Inflammatory macrophage treated with lipopolysaccharide for 4 hours (primary cell): ENCODE results near the gene SNRK.
A peak's percentile ranks its signal among the peaks of the same experiment; 100 is the strongest.

Experiments used
- DNase-seq: peaks from one replicate; pipeline ENCODE4 v3.0.0-alpha.2; 2020

SNRK gene, protein sequence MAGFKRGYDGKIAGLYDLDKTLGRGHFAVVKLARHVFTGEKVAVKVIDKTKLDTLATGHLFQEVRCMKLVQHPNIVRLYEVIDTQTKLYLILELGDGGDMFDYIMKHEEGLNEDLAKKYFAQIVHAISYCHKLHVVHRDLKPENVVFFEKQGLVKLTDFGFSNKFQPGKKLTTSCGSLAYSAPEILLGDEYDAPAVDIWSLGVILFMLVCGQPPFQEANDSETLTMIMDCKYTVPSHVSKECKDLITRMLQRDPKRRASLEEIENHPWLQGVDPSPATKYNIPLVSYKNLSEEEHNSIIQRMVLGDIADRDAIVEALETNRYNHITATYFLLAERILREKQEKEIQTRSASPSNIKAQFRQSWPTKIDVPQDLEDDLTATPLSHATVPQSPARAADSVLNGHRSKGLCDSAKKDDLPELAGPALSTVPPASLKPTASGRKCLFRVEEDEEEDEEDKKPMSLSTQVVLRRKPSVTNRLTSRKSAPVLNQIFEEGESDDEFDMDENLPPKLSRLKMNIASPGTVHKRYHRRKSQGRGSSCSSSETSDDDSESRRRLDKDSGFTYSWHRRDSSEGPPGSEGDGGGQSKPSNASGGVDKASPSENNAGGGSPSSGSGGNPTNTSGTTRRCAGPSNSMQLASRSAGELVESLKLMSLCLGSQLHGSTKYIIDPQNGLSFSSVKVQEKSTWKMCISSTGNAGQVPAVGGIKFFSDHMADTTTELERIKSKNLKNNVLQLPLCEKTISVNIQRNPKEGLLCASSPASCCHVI

DNA sequence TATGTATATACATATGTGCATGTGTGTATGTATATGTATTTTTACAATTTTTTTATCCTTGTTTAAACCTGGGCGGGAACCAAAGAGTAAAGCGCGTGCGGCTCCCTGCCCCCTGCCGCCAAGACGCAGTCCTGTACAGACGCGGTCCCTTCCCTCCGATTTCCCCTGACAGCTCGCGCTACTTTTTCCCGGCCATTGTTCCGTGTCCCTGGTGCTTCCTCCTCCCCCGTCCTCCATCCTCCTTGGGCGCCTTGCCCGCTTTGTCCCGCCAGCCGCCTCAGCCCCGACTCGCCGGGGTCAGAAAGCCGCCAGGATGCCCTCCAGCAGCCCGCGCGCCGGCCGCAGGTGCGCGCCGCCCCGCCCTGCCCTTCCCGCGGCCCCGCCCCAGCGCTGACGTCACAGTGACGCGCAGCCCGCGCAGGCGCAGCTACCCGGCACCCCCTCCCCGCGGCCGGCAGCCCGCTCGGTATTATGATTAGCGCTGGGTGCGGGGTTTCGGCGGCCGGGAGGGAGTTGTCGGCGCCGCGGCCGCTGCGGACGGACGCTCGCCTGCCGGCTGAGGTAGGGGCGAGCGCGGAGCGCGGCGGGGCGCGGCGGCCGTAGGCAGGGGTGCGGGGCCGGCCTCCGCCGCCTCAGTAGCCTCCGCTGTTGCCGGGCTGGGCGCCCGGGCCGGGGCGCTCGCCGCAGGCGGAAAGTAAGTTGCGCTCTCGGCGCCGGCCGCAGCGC, at the start of gene SNRK:
SNRK (plus strand) TSS at position 426 of the 726 bp plus-strand sequence. CDS start 16,664 bp downstream, outside the sequence.
- peak; percentile 74 for DNase-seq

DNA sequence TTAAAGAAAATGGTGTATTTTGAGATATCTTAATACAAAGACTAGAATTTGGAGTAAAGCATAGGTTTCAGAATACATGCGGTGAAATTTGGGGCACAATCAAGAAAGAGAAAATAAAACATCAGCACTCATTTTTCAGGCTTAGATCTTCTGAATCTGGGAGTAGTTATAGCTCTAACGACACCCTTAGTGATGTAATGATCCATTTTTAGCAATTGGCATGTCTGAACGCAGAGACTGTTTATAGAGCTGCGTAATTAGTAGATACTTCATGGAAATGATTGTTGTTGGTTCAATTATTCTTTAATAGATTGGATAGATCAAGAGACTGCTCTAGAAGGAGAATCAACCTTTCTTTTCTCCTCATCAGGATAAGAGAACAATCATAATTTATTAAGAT, 47.5 kb upstream of the SNRK start:
- no peak for DNase-seq

DNA sequence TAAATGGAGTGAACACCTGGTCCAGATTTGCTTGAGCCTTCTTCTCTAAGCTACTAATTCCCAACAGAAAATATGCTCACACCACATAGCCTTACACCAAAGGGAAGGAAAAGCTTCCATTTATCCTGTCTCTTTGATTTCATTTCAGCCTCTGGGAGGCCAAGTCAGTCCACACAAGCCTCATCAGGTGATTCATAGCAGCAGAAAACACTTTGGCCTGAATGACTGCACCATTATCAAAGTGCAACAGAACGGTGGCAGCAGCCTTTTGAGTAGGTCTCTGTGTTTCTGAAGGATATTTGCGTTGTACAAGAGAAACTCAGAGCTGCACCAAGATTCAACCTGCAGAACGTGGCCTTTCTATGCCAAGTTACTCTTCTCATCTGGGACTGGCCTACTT, 46.6 kb upstream of the SNRK start:
- no peak for DNase-seq

DNA sequence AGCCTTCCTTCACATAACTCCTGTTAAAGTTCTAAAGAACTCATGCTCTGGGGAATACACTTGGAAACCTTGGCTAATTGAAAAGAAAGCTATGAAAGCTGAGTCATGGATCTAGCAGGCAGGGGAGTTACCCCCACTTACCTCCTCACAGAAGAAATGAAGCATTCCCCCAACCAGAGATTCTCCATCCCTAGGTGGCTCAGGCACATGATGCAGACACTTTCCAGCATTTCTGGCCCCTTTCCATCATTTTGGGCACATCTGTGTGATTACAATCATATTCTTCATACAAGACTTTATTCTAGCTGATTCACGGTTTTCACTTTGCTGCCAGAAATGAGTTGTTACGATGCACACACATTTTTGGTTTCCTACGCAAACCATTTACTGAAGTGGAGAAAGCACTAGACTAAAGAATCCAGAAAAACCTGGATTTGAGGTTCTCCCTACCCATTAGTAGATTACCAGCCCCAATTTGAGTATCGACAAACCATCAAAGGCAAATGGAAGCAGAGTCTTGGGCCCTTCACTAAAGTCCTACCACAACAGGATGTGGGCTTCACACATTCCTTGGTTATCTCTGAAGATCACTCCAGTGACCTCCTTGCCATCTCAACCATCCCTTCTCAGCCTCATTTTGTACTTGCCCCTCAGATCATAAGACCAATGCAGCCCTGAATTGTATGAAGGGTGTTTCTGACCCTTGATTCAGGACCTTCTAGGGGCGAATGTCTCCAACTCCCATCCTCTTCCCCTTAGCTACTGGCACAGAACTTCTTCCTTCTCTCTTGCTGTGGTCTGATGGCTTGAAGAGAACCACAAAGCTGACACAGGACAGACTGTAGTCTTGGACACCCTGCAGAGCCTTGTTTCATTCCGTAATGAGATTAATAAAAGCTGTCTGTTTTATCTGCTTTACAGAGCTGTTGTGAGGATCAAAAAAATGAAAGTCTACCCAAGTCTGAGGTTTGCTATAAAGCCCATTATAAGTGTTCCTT, 42.5 kb upstream of the SNRK start:
- DNase-seq, result no peak

DNA sequence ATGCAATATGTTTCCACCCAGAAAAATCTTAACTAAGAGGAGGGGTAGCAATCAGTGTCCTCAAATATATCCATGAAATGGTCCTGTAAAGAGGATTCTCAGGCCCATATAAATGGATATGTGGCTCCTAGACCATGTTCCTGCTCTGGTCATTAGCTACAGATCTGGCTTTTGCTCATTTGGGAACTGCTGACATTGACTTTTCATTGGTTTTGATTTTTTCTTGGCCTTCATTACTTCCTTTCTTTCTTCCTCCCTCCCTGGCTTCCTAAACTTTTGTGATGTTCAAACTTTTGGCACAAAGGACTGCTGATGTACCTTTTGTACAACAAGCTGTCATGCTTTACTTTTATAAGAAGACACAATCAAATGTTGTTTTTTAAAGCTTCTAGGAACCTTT, 41.6 kb upstream of the SNRK start:
- DNase-seq, result no peak

DNA sequence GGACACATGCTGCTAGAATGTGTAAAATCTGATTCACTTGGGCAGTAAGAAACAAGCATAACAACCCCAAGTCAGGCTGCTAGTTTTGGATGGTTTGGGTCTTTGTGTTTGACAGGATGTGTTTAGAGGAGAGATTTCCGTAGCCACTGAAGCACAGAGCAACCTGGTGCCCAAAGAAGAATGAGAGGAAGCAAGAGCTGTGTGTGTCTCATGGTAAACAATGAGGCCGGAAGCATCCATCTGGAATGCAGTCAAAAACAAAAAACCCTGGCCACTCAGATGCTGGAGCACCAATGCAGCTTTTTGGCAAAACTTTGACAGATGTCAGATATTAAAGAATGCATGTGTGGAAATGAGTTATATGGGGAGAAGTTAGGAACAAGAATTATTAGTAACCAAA, 39.4 kb upstream of the SNRK start:
- no peak for DNase-seq

DNA sequence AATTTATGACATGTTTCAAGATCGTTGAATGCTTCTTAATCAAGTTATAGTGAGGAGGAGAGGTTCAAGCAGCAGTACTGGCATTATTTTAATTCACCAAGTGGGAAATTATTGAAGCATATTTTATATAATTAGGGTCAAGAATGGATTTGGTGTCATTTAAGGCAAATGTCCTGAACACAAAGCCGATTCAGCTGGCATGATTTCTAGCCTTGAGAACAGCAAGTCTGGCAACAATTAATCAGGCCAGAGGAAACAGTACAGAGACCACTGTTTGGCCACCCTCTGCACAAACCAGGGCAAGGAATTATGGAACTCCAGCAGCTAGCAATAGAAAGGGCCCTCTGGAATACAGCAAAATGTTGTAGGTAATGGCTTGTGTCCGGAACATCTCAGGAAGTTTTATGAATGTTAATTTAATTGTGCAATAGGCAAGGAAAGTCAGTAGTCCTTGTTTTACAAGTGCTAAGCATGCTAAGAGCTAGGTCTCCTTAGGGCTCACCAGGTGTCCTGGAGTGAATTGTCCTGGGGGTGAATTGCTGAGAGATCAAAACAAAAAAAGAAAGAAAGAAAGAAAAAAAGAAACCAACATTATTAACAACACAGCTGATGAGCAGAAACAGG, 38.7 kb upstream of the SNRK start:
- DNase-seq, result no peak

DNA sequence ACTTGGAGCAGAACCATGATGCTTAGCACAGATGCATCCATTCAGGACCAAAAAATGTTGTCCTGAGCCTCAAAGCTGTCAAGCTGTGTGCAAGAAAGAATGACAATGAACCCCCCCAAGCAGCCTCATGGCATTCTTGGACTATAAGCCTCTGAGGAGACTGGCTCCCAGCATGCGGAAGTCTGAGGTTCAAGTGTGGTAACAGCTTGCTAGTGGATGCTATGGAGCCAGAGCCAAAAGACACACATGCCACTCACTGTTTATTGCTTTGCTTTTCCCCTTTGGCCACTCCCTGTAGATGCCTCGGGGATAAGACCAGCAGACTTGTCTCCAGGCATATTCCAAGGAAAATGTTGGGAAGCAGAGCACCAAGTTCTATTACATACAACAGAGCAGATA, 38.2 kb upstream of the SNRK start:
- DNase-seq, result no peak

DNA sequence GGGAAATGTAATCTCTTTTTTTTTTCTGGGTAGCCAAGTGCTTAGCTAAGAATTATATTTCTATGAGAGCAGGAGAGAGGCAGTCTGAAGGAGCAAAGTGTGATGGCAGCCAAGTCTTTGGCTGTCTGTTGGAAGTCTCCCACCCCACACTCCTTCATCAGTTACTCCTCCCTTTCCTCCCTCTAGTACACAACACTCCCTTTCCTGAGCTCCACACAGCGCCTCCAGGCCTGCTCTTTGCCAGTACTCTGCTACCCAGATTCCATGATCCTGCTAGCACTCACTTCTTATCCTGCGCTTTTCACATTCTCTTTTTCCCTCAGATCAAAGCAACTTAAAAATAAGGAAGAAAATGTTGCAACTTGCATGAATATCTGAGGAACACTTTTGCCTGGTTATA, 37.4 kb upstream of the SNRK start:
- DNase-seq, result no peak

DNA sequence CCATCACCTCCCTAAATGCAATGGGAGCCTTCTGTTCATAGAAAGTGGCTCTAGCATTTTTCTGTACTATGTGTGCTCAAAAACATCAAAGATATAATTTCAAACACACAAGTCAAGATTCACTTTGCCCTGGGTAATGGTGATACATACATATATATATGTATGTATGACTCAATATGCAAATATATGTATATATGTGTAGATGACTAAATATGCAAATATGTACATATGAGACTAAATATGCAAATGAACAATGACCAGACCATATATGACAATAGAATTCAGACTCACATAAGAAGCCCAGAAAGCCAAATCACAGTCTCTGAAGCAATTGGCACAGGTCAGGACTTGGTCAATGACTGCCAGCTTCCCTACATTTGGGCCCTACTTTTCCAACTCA, 36.9 kb upstream of the SNRK start:
- no peak for DNase-seq

DNA sequence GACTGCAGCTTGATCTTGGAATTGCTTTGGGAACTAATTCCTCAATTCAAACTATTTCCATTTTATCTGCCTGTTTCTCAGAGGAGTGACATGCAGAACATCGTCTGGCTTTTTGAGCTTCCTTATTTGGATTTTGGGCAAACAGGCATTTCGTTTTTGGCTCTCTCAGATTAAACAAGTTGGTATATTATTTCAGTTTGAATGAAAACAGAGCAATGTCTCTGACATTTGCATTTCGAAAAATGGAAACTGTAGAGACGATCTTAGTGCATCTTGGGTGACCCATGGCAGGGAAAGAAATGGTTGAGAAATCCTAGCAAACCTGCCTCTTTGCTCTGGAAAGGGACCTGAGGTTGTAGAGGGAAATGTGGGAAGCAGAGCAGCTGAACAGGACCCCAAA, 33.0 kb upstream of the SNRK start:
- DNase-seq, result no peak

DNA sequence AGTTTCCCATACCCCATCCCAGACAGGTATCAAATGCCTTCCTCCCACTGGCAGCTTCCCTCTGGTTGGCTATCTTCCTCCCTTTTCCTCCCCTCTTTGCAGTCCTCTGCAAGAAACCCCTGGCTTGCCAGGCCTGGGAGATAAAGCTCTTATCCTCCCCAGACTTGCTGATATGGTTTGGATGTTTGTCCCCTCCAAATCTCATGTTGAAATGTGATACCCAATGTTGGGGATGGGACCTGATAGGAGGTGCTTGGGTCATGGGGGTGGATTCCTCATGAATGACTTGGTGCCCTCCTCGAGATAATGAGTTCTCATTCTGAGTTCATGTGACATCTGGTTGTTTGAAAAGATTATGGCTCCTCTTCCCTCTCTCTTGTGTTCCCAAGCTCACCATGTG, 32.2 kb upstream of the SNRK start:
- no peak for DNase-seq

DNA sequence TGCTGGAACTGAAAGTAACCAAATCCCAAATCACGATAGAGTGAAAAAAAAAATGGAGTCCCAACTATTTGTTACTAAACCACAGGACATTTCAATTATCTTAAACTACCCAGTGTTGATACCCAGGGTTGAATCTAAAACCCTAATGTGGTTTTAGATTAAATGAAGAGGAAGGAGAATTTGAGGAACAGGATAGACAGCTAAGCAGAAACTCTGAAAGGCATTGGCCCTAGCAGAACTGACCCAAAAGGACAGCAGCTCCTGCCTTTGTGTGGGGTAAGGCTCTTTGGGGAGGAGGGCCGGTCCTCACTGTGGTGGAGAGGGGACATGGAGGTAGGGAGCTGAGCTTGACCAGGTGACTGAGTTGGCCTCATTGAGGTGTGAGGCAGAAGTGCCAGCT, 30.7 kb upstream of the SNRK start:
- peak; percentile 19 for DNase-seq

DNA sequence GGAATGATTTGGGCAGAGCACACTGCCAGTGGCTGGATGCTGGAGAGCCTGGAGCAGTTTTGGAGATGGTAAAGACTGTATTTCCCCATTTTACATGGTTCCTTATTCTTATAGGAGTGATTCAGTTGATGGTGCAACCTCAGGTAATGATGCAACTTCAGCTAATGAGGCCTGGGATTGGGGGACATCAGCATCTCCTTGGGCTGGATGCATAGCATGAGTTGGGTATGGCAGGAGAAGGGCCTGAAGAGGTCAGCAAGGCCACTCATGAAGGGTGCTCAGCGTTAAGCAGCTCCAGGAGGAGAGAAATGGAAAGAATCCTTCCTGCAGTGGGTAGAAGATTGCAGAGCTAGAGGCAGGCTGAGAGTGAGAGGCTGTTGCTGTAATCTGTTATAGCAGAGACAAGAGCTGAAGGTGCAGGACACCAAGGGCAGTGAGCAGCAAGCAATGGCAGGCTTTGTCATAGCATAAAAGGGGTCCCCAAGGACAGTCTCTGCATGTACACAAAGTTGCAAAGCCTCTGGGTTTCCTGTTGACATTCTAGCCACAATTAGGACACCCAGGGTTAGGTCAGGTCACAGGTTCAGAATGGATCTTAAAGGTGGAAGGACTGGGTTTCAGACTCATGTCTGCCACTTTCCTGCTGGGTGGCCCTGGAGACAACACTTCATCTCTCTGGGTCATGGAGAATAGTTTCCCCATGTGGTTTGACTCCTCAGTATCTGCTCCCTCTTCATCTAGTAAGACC, 29.5 kb upstream of the SNRK start:
- DNase-seq, result peak; percentile 89

DNA sequence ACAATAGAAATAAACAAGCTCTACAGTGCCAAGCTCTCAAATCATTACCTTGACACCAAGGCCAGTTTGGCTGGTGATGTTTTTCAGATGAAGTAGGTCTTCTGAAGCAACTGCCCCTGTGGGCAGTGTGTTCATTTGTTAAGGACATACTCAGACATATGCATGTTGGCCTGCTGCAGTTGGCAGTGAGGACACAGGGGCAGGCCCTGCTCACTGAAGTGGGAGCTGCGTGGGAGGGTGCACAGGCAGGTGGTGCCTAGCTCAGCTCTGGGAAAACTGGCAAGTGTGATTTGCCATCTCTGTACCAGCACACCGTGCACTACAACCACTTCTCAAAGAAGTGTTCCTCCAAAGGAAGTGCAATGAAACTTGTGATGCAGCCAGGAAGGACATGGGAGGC, 28.5 kb upstream of the SNRK start:
- no peak for DNase-seq

DNA sequence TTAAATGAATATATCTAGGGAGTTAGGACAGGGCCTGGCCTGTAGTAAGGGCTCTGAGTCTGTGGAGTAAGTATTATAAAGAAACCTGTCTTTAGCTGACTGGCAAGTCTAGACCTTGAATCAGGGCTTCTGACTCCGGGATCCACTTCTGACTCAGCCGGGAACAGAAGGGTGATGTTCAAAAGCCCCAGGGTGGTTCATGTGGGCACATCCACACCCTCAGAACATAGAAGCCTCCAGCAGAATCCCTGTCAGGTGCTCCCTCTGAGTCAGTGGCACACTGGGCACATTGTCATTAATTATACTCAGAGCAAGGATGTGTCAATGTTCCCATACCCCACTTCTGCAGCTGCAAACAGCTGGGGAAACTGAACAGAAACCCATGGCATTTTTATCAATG, 26.7 kb upstream of the SNRK start:
- peak; percentile 8 for DNase-seq

DNA sequence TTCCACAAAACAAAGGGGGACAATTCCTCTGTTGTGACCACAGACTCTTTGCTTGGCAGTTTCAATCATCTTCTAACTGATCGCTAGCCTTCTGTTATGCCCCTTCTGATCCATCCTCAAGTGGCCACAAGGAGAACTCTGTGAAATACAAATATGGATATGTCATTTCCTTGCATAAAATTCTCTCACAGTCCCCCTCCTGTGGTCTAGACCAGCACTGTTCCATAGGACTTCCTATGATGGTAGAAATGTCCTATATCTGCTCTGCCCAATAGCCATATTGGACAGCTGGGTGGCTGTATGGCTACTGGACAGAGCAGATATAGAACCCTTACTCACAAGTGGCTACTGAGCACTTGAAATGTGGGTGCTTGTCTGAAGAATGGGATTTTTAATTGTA, 25.9 kb upstream of the SNRK start:
- DNase-seq, result no peak

DNA sequence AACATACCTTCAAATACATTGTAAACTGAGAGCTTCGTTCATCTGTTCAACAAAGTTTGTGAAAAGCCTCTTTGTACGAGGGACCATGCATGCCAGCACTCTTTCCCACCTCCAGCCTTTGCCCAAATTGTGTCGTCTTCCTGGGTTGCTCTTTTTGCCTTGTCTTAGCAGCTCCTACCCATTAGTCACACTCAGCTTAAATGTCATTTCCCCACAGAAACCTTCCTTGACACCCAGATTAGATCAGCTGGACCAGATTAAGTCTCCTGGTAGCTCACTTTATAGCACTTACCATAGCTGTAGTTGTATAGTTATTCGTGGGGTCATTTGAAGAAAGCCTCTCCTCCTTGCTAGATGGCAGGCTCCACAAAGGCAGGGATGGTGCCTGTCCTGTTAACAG, 24.1 kb upstream of the SNRK start:
- no peak for DNase-seq

DNA sequence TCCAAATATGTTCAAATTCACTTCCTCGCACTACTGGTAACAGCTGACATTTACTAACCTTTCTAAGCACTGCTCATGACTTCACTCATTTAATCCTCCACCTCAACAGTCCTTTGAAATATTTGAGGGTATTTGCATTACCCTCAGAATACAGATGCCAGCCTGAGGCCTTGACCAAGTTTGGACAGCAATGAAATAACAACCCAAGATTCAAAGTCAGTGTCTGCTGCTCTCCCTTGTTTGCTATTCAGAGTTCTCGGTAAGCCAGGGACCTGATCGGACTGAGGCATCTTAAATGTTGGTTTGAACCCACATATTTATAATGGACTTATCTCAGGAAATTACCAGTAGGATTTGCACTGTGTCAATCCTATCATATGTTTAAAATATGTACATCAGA, 19.9 kb upstream of the SNRK start:
- DNase-seq, result no peak

DNA sequence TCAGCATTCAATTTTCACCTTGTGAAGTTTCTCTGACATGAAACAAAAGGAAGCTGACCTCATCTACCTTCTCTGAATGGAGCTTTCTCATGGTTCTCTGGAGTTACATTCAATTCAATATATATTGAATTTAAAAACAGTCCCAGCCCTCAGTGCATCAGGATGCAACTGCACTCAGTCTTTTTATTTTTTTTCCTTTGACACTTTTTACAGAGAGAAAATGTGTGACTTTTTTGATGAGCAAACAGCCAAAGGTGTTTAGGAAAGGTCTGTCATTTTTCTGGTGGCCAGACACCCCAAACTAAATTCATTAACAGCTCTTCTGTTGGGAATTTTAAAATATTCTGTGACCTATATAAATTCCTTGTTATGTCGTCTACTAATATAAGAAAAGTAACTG, 19.3 kb upstream of the SNRK start:
- no peak for DNase-seq

DNA sequence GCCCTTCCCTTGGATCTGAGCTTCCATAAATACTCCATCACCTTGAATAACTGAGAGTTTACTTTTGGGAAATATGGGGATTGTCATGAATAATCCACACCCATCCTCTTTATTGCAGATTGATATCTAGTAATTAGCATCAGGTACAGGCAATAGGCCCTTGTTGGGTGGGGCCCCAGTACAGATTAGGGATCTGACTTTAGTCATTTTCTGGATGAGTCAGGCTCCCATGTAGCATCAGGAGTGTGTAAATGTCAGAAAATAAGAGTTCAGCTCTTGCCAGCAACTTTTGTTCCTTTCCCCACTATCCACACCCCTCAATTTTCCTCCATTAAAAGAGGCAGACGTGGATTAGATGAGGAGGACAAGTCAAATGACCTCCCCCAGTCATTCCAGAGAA, 17.7 kb upstream of the SNRK start:
- DNase-seq, result no peak
